C4-2B (cell line): Measurements from ENCODE around the gene APP.

Experiments used
- ZFX ChIP-seq: fragments of 450-650 bp; IDR thresholded peaks from 2 replicates; pipeline ENCODE4 v1.6.1; 2017
- TF ChIP-seq, protein P1 (sequence below): fragments of 450-650 bp; conservative IDR thresholded peaks from 2 replicates; pipeline ENCODE4 v1.5.1; 2017; ENCODE audit warnings: mild to moderate bottlenecking

GRCh38 chr21:26047279-26047967 is 123.1 kb downstream of the APP start:
- TF ChIP-seq, protein P1, sequence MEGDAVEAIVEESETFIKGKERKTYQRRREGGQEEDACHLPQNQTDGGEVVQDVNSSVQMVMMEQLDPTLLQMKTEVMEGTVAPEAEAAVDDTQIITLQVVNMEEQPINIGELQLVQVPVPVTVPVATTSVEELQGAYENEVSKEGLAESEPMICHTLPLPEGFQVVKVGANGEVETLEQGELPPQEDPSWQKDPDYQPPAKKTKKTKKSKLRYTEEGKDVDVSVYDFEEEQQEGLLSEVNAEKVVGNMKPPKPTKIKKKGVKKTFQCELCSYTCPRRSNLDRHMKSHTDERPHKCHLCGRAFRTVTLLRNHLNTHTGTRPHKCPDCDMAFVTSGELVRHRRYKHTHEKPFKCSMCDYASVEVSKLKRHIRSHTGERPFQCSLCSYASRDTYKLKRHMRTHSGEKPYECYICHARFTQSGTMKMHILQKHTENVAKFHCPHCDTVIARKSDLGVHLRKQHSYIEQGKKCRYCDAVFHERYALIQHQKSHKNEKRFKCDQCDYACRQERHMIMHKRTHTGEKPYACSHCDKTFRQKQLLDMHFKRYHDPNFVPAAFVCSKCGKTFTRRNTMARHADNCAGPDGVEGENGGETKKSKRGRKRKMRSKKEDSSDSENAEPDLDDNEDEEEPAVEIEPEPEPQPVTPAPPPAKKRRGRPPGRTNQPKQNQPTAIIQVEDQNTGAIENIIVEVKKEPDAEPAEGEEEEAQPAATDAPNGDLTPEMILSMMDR, result no peak
- TF ChIP-seq ZFX, result no peak
